Activated CD8-positive, alpha-beta T cell treated with anti-CD3 and anti-CD28 coated beads for 36 hours (primary cell): ENCODE measurements around the gene LMNA. TPM values are rescaled to one million over a fixed set of nuclear protein-coding genes. Genes with fewer than 3 reads are reported as not detected.
"Not testable (repeated sequence)": the region's sequence is repeated elsewhere in the genome, so short reads cannot be mapped to it uniquely, and the experiment has no call there.

Source experiments
- ATAC-seq: fragments of 200-7000 bp; cut with Tn5 transposase; one replicate; pipeline ENCODE4 v1.10.0; 2021; ENCODE audit warnings: mild to moderate bottlenecking, moderate library complexity
- CTCF ChIA-PET: fragments of 350-600 bp; sonication (Branson Sonifier 250); formaldehyde crosslinking; loops from one replicate; lab custom pipeline; 2021; ENCODE audit warnings: antibody characterized with exemption; lab: Charles Lee
- POLR2A ChIA-PET: fragments of 350-600 bp; sonication (Branson Sonifier 250); formaldehyde crosslinking; loops from one replicate; lab custom pipeline; 2021; ENCODE audit warnings: antibody characterized with exemption; lab: Charles Lee
- DNase-seq: peaks from one replicate; pipeline ENCODE4 v3.0.0-alpha.2; 2020
- H3K27ac Mint-ChIP-seq: one replicate; pipeline ENCODE4 v1.8.0; 2021; ENCODE audit warnings: mild to moderate bottlenecking, mixed read lengths
- H3K27me3 Mint-ChIP-seq: one replicate; pipeline ENCODE4 v1.8.0; 2021; ENCODE audit warnings: mixed read lengths
- H3K36me3 Mint-ChIP-seq: one replicate; pipeline ENCODE4 v1.8.0; 2021; ENCODE audit warnings: low read depth, mixed read lengths
- H3K4me1 Mint-ChIP-seq: one replicate; pipeline ENCODE4 v1.8.0; 2021; ENCODE audit warnings: low read depth, mixed read lengths
- H3K4me3 Mint-ChIP-seq: one replicate; pipeline ENCODE4 v1.8.0; 2021; ENCODE audit warnings: mild to moderate bottlenecking, moderate library complexity, mixed read lengths
- H3K9me3 Mint-ChIP-seq: one replicate; pipeline ENCODE4 v1.8.0; 2021; ENCODE audit warnings: mixed read lengths
- intact Hi-C: fragments of 100-400 bp; cut with micrococcal nuclease; formaldehyde crosslinking; loops from one replicate; pipeline ENCODE4 v1.10.0; 2022
- total RNA-seq, 2 experiments: library from RNA; stranded (reverse); gene quantifications; one replicate each; pipeline ENCODE4 v1.2.3, GENCODE V29; 2021
- TF ChIP-seq, protein P1 (sequence below): fragments of 200-600 bp; IDR thresholded peaks from one replicate; pipeline ENCODE4 v1.8.0; 2022; ENCODE audit warnings: antibody characterized with exemption, mild to moderate bottlenecking

LMNA gene
- total RNA-seq, 2 experiments from 2014 or later, result 51.8 to 56.6 TPM

DNA sequence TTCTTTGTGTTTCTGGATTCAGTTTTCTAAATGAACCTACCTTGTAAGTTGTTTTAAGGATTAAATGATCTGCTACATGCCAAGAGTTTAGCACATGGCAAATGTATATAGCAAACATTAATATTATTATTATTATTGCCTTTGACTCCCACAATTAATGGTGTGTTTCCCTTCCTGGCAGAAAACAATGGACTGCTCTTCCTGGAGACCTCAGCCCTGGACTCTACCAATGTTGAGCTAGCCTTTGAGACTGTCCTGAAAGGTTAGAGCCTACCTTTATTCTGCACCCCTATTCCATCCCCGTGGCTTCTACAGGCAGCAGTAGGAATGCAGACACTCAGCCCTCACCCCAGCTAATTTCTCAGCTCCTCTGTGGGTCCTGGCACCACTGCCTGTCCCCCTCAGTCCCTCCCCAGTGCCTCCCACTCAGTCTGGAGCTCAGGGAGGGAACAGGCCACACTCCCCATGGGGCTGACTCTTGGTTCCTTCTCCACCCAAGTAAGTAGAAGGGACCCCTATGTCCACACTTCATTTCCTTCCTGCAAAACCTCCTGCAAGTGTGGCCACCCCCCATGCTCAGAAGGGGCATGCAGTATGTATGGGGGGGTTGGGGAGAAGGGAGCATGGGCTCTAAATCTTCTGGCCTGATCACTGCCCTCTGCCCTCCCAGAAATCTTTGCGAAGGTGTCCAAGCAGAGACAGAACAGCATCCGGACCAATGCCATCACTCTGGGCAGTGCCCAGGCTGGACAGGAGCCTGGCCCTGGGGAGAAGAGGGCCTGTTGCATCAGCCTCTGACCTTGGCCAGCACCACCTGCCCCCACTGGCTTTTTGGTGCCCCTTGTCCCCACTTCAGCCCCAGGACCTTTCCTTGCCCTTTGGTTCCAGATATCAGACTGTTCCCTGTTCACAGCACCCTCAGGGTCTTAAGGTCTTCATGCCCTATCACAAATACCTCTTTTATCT is 44.7 kb upstream of the LMNA start:
- POLR2A ChIA-PET, result no interaction called here
- H3K9me3 Mint-ChIP-seq, result no peaks in the 10 kb centered on the region
- no peaks in the 10 kb centered on the region for H3K27me3 Mint-ChIP-seq
- intact Hi-C loops, result no loop called here
- H3K4me3 Mint-ChIP-seq, result no peak overlapping the region
- TF ChIP-seq, protein P1, sequence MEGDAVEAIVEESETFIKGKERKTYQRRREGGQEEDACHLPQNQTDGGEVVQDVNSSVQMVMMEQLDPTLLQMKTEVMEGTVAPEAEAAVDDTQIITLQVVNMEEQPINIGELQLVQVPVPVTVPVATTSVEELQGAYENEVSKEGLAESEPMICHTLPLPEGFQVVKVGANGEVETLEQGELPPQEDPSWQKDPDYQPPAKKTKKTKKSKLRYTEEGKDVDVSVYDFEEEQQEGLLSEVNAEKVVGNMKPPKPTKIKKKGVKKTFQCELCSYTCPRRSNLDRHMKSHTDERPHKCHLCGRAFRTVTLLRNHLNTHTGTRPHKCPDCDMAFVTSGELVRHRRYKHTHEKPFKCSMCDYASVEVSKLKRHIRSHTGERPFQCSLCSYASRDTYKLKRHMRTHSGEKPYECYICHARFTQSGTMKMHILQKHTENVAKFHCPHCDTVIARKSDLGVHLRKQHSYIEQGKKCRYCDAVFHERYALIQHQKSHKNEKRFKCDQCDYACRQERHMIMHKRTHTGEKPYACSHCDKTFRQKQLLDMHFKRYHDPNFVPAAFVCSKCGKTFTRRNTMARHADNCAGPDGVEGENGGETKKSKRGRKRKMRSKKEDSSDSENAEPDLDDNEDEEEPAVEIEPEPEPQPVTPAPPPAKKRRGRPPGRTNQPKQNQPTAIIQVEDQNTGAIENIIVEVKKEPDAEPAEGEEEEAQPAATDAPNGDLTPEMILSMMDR, result no peak
- H3K4me1 Mint-ChIP-seq, result peaks cover 12% of the 10 kb centered on the region
- H3K36me3 Mint-ChIP-seq, result no peaks in the 10 kb centered on the region
- no peak overlapping the region for H3K27ac Mint-ChIP-seq
- CTCF ChIA-PET, result no interaction called here
- DNase-seq (no peak), ATAC-seq (no peak)

DNA sequence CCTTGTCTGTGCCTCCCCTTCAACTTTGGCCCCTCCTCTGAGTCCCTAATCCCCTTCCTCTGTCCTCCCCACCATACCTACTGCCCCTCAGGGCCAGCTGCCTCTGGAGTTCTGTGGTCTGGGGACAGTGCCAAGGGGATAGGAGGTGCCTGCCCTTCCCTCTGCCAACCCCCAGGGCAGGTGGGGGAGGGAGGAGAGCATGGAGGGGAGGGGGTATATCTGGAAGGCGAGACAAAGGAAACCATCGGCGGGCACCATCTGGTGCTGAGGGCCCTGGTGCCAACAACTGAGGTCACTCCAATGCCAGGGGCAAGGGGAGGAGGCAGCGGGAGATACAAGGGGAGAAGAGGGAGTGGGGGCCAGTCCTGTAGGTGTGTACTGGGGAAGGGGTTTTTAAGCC is 44.0 kb upstream of the LMNA start:
- no peaks in the 10 kb centered on the region for H3K9me3 Mint-ChIP-seq
- no peaks in the 10 kb centered on the region for H3K36me3 Mint-ChIP-seq
- DNase-seq (no peak), ATAC-seq (no peak)
- intact Hi-C loops, result no loop called here
- ChIA-PET CTCF (no interaction called here), POLR2A (no interaction called here)
- H3K4me3 Mint-ChIP-seq, result no peak overlapping the region
- H3K27ac Mint-ChIP-seq, result no peak overlapping the region
- peaks cover 5% of the 10 kb centered on the region for H3K4me1 Mint-ChIP-seq
- TF ChIP-seq, protein P1, result no peak
- H3K27me3 Mint-ChIP-seq, result no peaks in the 10 kb centered on the region

DNA sequence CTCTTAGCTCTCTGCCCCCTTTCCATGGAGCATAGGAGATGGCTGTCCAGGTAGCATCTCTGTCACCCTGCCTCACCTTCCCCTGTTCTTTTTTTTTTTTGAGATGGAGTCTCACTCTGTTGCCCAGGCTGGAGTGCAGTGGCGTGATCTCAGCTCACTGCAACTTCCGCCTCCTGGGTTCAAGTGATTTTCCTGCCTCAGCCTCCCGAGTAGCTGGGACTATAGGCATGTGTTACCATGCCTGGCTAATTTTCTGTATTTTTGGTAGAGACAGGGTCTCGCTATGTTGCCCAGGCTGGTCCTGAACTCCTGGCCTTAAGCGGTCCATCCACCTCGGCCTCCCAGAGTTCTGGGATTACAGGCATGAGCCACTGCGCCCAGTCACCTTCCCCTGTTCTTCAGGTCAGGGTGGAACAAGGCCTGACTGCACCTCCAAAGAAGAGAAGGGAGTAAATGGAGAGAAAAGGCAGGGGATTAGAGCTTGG is 43.1 kb upstream of the LMNA start:
- DNase-seq, H3K27me3 Mint-ChIP-seq, H3K27ac Mint-ChIP-seq, POLR2A ChIA-PET, H3K9me3 Mint-ChIP-seq, intact Hi-C loops, H3K4me1 Mint-ChIP-seq, H3K4me3 Mint-ChIP-seq, H3K36me3 Mint-ChIP-seq, ATAC-seq, CTCF ChIA-PET: not testable (repeated sequence)

DNA sequence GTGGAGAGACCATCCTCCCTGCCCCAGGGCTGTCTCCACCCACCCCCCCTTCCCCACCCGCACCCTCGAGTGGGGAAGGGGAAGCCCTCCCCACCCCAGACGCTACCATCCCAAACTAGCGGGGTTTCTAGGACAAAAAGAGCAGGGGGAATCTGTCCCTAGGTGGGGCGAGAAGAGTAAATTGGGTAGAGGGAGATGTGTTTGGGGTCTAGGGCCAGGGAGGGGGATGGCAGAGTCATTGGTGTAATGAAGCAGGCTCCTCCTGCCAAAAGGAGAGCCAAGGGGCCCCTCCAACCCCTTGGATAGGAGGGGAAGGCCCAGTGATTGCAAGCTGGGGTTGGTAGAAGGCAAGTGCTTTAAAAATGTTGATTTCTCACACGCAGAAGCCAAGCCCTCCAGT is 42.3 kb upstream of the LMNA start:
- intact Hi-C loops, result no loop called here
- Mint-ChIP-seq H3K4me3 (no peak overlapping the region), H3K27ac (no peak overlapping the region), H3K9me3 (no peaks in the 10 kb centered on the region), H3K4me1 (no peaks in the 10 kb centered on the region), H3K27me3 (no peaks in the 10 kb centered on the region), H3K36me3 (no peaks in the 10 kb centered on the region)
- TF ChIP-seq, protein P1, result no peak
- ChIA-PET CTCF (interaction anchor here (1.1 to 2.0 kb wide), 2 partner anchors 59 to 63 kb away, joined by 3 to 8 read pairs; no protein-coding TSS in a partner anchor), POLR2A (interaction anchor here (0.9 to 1.0 kb wide), 2 partner anchors 19 to 30 kb away, joined by 3 read pairs; partner anchors contain the start of gene UBQLN4)
- DNase-seq (no peak), ATAC-seq (no peak)

DNA sequence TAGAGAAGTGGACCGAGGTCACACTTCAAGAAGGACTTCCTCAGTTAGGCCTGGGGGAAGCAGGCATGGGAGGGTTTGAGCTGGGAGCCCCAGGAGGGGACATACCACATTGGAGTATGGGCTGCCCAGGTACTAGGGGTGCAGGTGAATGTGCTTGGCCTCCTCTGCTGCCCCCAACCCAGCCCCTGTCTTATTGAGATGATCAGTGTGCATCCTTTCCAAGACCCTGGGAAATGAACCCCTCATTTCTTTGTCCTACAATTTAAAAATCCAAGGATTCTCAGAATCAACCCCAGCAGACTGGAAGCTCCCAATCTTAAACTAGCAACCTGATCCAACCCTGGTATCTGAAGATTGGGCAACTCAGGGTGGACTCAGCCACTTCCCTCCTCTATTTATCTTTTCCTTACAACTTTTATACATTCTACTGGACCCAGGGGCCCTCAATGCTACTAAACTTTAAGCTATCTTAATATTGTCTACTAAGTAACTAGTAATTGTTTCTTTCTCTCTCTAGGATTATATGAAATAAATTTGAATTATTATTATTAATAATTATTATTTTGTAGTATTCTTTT is 41.3 kb upstream of the LMNA start:
- Mint-ChIP-seq H3K27ac (no peak overlapping the region), H3K36me3 (no peaks in the 10 kb centered on the region), H3K27me3 (no peaks in the 10 kb centered on the region), H3K4me1 (no peaks in the 10 kb centered on the region), H3K4me3 (no peak overlapping the region), H3K9me3 (no peaks in the 10 kb centered on the region)
- intact Hi-C loops, result no loop called here
- TF ChIP-seq, protein P1, result no peak
- no peak for ATAC-seq
- POLR2A ChIA-PET, result interaction anchor here (0.6 to 1.1 kb wide), 6 partner anchors 8 to 230 kb away, joined by 3 to 5 read pairs (median 3); partner anchors contain the start of gene UBQLN4
- DNase-seq, result no peak
- CTCF ChIA-PET, result interaction anchor here (0.7 to 2.0 kb wide), 6 partner anchors 10 to 344 kb away, joined by 3 to 8 read pairs (median 3); no protein-coding TSS in a partner anchor
